ENCODE results near the gene EPHB2.

GRCh38 chr1:22907528-22907927 lies 196.9 kb downstream of the EPHB2 start:
- no peak for TF ChIP-seq ZNF488 (tag by site-specific recombination; IDR thresholded peaks at IDR 0.05)
- TF ChIP-seq ZNF138 (tag by site-specific recombination; IDR thresholded peaks at IDR 0.05; ENCODE audit: borderline replicate concordance) = no peak
- TF ChIP-seq YY1 (tag by site-specific recombination; IDR thresholded peaks at IDR 0.05) = no peak
- TF ChIP-seq ZNF114 (tag by site-specific recombination; IDR thresholded peaks at IDR 0.05) = no peak
- no peak for TF ChIP-seq CTCF (tag by site-specific recombination; IDR thresholded peaks at IDR 0.05)

All from HEK293 (cell line).